ENCODE data around the gene ANKLE1. TPM values are rescaled to one million over a fixed set of nuclear protein-coding genes. Genes with fewer than 3 reads are reported as not detected.

The ANKLE1 gene
- total RNA-seq, result 6.8 and 7.3 TPM in 2 replicates

DNA sequence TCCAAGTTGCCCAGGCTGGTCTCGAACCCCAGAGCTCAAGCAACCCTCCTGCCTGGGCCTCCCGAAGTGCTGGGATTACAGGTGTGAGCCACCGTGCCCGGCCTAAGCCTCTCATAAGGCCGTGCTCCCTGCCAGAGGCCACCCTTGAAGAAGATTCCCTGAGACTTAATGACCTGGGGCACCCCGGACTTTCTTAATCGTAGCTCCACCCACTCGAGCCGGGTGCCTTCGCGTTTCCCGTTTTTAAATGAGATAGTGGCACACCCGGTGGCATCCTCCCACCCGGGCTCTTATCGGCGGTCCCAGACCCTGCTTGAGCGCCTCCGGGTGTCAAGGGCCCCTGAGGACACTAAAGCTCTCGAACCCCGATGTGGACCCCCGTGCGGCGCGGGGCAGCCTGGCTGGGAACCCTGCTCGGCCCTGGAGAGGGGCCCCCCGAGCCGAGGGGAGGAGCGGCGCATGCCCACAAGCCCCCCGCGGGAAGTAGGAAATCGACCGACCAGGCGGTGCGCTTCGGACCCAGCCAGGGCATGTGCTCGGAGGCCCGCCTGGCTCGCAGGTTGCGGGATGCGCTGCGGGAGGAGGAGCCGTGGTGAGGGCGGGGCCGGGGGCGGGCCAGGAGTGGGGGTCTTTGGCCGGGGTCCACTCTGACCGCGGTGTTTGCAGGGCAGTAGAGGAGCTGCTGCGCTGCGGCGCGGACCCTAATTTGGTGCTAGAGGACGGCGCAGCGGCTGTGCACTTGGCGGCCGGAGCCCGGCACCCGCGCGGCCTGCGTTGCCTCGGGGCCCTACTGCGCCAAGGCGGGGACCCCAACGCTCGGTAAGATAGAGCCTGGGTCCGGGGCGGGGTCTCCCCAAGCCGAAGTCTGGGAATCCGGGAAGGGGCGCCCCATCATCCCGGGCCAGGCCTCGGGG lies at the start of gene ANKLE1:
Gene ANKLE1 (plus strand): TSS at position 511 of the 914 bp plus-strand sequence. CDS start 20 bp downstream, at position 531.
- intact Hi-C loops (cut with micrococcal nuclease), result loop anchor here (1.0 to 10.0 kb wide), 5 partner anchors 15 to 507 kb away; partner anchors contain the start of gene BABAM1

- intact Hi-C loops (cut with micrococcal nuclease), result no loop called here
Observed at GRCh38 chr19:17232258-17232657, 49.4 kb upstream of the ANKLE1 start.

DNA sequence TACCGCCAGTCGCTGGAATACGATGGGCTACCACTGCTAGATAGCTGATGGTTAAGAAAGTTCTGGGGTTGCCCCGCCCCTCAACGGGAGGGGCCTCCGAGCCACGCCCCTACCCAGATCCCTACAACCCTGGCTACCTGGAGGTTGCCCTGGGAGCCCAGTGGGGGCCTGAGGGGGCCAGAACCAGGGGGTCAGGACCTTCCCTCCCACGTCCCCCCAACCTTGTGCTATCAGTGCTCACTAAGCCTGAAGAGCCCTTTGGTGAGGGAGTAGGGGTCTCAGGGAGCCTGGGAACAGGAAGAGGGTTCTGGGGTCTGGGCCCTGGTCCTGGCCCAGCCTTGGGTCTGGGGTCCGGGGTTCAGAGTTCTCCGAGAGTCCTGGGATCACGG lies 46.8 kb upstream of the ANKLE1 start:
- intact Hi-C loops (cut with micrococcal nuclease), result loop anchor here (1.0 kb wide), 1 partner anchor 9 kb away; the partner anchor contains the start of gene OCEL1

GRCh38 chr19:17235300-17235970 lies 46.3 kb upstream of the ANKLE1 start:
- intact Hi-C loops (cut with micrococcal nuclease), result loop anchor here (1.0 kb wide), 1 partner anchor 9 kb away; the partner anchor contains the start of gene OCEL1

- intact Hi-C loops (cut with micrococcal nuclease), result loop anchor here (1.0 kb wide), 1 partner anchor 10 kb away; the partner anchor contains the start of gene OCEL1
Observed at GRCh38 chr19:17235971-17236777, 45.5 kb upstream of the ANKLE1 start.

GRCh38 chr19:17236811-17237543 lies 44.7 kb upstream of the ANKLE1 start:
- intact Hi-C loops (cut with micrococcal nuclease), result no loop called here

- intact Hi-C loops (cut with micrococcal nuclease), result no loop called here
Observed at GRCh38 chr19:17237747-17238706, 43.7 kb upstream of the ANKLE1 start.

DNA sequence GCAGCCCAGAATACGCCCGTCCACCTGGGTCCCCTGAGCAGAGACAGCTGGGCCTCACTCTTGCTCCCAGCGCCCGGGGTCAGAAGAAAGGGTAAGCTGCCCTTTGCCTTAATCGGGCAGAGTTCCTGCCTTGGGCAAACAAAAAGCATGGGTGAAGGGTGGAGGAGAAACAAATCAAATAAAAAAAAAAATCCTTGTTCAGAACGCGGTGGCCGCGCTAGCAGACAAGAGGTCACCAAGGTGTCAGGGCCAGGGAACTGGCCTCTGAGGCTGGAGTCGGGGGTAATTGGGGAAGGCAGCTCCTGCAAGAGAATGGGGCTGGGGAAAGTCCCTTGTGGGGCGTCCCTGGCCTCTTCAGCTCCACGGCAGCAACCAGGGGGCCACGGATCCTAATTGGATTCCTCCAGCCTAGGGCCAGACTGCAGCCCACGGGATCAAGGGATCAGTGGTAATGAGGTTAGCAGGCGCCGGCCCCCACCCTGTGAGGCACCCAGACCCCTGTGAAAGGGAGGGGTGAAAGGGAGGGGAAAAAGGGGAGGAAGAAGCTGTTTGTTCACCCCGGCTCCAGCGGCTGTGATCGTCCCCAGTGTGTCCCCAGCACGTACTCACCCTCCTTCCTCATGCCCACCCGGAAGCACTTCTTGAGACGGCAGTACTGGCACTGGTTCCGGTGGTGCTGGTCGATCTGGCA lies 41.5 kb upstream of the ANKLE1 start:
- intact Hi-C loops (cut with micrococcal nuclease), result no loop called here

- intact Hi-C loops (cut with micrococcal nuclease), result no loop called here
Observed at GRCh38 chr19:17240826-17241399, 40.8 kb upstream of the ANKLE1 start.

GRCh38 chr19:17242431-17243208 lies 39.1 kb upstream of the ANKLE1 start:
- intact Hi-C loops (cut with micrococcal nuclease), result no loop called here

GRCh38 chr19:17243211-17243829 lies 38.4 kb upstream of the ANKLE1 start:
- intact Hi-C loops (cut with micrococcal nuclease), result no loop called here

- intact Hi-C loops (cut with micrococcal nuclease), result no loop called here
Observed at GRCh38 chr19:17243830-17244617, 37.7 kb upstream of the ANKLE1 start.

GRCh38 chr19:17244618-17245534 lies 36.8 kb upstream of the ANKLE1 start:
- intact Hi-C loops (cut with micrococcal nuclease), result no loop called here

DNA sequence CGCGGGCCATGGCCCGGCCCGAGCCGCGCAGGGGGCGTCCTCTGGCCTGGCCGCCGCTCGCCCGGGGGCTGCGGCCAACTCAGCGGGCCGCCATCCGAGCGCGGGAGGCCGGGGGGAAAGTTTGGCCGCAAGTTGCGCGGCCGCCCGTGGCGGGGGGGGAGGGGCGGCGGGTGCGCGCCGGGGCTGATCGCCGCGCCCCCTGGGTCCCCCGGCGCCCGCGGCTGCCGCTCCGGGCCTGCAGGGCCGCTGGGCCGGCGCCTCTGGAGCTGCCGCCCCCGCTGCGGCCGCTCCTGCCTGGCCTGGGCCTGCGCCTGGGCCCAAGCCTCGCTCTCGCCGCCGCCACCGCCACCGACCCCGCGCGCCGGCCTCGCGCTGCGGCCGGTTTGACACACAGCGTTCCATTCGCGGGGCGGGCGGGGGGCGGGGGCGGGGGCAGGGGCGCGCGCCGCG lies 36.1 kb upstream of the ANKLE1 start, which contains the start of gene NR2F6:
Gene NR2F6 (minus strand): TSS at position 385 of the 450 bp plus-strand sequence. CDS start 699 bp downstream, outside the sequence.
- intact Hi-C loops (cut with micrococcal nuclease), result no loop called here

Measured in T-helper 2 cell treated with Interferon-gamma antibody and Interleukin-4, amounts not matched to agents 100 ng/mL and 5 ng/mL, for 36 hours (primary cell).